HG03175 (cell line): ENCODE results near the gene NUP35.

Experiments used
- ATAC-seq: cut with Tn5 transposase; IDR thresholded peaks from one replicate; pipeline ENCODE4 v1.9.1; 2021; ENCODE audit warnings: mild to moderate bottlenecking, moderate library complexity; ENCODE audit not compliant: unreplicated experiment

NUP35 gene

GRCh38 chr2:183207110-183207509 is 82.9 kb downstream of the NUP35 start:
- ATAC-seq: no peak

GRCh38 chr2:183209395-183210028 is 85.3 kb downstream of the NUP35 start:
- no peak for ATAC-seq
